ENCODE data around the gene ZPR1.

DNA sequence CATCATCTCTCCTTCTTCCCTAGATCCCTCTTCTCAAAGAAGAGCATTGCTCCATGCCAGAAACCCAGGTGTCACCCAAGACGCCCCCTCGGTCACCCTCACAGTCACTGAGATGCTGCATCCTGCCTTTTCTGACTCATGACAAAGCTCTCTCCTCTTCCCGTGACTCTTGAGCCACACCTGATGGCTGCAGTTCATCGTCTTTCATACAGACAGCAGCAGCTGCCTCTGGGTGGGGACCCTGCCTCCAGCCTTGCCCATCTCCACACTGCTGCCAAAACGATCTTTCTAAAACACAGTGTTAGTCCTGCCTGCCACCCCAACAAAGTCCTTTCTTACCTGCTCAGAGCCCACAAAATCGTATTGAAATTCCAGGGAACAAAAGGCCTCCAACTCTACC is 59.8 kb downstream of the ZPR1 start:
- TF ChIP-seq, protein P1, sequence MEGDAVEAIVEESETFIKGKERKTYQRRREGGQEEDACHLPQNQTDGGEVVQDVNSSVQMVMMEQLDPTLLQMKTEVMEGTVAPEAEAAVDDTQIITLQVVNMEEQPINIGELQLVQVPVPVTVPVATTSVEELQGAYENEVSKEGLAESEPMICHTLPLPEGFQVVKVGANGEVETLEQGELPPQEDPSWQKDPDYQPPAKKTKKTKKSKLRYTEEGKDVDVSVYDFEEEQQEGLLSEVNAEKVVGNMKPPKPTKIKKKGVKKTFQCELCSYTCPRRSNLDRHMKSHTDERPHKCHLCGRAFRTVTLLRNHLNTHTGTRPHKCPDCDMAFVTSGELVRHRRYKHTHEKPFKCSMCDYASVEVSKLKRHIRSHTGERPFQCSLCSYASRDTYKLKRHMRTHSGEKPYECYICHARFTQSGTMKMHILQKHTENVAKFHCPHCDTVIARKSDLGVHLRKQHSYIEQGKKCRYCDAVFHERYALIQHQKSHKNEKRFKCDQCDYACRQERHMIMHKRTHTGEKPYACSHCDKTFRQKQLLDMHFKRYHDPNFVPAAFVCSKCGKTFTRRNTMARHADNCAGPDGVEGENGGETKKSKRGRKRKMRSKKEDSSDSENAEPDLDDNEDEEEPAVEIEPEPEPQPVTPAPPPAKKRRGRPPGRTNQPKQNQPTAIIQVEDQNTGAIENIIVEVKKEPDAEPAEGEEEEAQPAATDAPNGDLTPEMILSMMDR (IDR thresholded peaks at IDR 0.05) = no peak
- no peak for TF ChIP-seq EP300 (IDR thresholded peaks at IDR 0.05; ENCODE audit: low read depth)

Measured in transverse colon (tissue), 3 donors.